ENCODE measurements around the gene AKAP8.
"Not testable (repeated sequence)": the region's sequence is repeated elsewhere in the genome, so short reads cannot be mapped to it uniquely, and the experiment has no call there.

Gene AKAP8

DNA sequence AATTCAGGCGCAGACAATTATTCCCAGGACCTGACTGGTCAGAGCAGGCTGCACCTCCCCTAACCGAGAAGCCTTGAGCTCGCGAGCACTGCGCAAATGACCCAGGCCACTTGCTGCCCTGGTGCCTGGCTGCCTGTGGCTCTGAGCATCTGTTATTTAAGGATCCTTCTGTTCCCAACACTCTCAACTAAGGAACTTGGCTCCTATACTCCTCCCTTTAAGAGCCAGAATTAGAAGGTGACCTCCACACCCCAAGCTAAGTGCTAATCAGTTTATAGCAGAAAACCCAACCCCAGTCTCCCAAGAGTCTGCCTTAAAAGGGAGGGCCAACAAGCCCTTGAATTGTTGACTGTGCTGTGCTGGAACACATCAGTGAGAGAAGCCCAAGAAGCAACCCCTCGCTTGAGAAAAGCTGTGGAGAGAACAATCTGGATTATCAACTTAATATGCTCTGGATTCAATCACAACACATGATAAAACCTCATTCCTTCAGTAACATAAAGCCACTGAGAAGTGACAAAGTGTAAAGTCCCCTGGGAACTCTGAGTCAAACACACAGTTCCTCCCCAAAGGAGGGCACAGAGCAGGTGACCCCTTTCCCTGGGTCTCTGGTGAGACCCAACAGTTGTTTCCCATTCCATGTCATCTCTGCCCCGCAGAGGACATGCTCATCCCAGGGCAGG is 24.7 kb upstream of the AKAP8 start:
- DNase-seq (ENCODE audit: low read depth), result no peak

DNA sequence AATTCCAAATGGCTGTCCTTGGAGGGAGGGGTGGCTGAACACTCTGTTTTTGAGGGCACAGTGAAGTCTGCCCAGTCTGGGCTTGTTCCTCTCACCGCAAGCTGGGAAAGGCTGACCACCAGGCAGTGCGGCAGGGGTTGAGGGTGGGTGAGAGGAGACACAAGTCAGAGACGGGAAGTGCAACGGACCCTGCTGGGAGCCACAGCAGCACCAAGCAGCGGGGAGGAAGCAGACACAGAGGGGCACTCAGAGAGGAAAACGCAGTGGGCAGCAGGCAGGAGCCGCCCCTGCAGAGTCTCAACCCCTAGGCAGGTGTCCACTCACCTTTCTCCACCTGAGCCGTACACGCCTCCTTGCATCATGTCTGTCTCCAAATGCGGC is 23.6 kb upstream of the AKAP8 start:
- DNase-seq (ENCODE audit: low read depth), result no peak

DNA sequence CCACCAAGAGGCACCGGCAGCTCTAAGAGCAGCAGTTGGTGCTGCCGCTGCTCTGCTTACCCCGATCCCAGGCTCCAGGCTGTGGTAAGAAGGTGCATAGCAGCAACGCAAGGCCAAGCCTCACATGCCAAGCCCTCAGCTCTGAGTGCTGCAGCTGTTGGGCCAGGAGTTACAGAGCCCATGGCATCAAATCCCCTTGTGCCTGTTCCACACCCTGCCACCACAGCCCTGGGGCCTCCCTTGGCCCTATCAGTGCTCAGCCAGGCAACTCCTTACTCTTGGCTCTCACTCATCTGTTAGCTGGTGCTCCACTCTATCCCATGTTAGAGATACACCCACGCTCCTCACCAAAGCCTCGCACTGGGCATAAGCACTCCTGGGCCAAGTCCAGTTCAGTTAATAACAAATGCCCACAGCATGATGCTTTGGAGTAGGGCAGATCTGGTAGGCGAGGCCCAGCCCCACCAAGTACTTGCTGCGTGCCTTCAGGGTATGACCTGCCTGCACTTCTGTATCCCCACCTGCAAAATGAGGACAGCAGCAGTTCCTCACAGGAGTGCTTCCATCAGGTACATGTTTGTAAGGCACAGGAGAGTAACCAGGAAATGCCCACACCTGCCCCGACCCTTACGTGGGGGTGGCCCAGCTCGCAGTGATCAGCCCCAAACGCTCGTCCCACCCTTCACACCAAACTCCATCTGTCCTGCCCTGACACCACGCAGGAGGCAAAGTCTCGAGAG is 23.0 kb upstream of the AKAP8 start:
- DNase-seq (ENCODE audit: low read depth), result no peak

DNA sequence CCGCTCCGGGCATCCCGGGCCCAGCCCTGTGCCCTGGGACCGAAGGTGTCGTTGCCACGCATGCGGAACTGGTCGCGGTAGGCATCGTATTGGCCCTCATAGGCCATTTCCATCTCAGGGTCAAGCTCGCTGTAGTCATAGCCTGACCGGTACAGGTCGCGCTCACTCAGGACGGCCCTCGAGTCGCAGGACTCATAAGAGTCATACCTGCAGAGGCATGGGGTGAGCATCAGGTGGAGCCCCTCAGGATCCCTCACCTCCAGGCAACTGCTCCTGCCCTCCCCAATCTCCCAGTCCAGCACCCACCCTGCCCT is 21.8 kb upstream of the AKAP8 start:
- no peak for DNase-seq (ENCODE audit: low read depth)

DNA sequence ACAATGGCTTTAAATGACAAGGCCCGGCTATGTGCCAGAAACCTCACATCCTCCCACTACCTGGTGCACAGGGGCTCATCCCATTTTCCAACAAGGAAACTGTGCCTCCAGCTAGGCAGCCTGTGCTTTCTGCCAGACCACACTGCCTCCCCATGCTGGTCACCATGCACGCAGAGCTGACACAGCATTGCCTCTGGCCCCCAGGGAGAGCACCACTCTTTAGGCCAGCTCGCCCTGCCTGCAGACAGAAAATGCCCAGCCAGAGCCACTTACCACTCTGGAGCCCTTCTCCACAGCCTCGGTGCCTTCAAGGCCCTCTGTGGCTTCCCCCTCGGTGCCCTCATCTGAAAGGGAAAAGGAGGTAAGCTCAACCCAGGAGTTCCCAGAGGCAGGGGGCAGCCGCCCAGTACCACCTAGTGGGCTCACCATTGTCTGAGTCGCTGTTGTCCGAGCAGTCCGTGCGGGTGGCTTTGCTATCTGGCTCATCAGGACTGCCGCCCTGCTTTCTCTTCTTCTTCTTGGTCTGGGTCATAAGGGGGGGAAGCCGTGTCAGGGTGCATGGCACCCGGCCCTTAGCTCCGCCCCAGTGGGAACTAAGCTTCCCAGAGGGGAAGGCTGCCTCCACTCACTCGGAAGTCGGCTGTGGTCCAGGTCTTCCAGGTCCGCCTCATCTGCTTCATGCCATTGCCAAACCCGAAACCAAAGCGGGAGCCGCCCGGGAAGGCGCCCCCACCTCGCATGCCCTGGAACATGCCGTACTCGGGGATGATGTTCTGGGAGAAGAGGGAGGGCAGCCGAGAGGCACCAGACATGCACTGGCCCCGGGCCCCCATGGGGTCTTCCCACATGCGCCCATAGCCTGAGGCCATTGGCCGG is 21.2 kb upstream of the AKAP8 start:
- no peak for DNase-seq (ENCODE audit: low read depth)

DNA sequence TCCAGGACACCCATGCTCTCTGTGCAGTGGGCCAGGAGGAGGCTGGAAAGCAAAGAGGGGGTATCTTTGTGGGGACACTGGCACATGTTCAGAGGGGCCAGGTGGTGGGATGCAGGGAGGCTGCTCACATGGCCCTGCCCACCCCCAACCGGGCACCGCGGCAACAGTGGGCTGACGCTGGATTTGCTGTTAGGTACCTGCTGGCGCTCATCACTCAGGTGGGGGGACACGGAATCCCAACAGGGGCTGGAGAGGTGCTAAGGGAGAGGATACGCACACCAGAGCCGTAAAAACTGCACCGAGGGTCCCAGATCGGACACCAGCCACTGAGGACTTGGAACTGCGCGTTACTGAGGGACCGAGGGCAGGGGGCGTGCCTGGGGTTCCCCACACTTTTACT is 20.0 kb upstream of the AKAP8 start:
- no peak for DNase-seq (ENCODE audit: low read depth)

DNA sequence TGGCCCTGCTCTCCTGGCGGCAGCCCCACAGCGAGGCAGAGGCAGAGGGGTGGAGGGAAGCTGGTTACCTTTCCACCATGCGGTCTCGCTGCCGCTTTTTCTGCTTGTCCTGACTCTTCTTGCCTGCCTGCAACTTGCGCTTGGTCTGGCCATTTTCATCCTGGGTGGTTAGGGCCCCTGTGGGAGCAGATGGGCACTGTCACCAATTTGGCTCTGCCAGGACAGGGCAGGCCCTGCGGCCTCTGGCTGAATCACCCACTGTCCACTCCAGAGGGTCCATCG is 19.6 kb upstream of the AKAP8 start:
- DNase-seq (ENCODE audit: low read depth), result no peak

DNA sequence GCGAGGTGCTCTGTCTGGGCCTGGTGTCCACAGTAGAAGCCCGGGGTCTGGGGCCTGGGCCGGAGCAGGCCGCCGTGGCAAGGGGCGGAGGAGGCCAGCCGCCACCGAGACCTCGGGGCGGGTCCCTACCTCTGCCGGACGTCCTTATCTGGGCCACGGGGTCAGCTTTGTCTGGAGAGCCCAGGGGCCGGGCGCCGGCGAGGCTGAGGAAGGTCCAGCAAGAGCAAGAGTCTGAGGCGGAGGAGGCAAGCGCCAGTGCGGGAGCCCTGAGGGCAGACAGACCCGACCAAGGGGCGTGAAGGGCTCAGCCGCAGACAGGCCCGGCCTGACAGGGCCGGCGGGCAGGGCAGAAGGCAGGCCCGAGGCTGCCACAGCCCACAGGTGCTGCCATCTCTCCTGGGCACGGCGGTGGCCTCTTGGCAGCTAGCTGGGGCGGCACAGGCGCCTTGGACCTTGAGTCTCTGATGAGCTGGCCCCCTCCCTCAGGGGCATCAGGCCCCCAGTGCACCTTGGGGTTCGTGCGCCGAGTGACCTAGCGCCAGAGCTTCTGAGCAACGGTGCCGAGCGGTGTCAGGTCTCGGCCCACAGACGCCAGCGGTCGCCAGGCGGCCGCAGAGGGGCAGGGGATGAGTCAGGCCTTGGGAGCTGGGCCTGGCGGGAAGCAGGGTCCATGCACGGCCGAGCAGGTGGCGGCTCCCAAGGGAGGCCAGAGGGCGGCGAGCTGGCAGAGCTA is 19.1 kb upstream of the AKAP8 start:
- no peak for DNase-seq (ENCODE audit: low read depth)

DNA sequence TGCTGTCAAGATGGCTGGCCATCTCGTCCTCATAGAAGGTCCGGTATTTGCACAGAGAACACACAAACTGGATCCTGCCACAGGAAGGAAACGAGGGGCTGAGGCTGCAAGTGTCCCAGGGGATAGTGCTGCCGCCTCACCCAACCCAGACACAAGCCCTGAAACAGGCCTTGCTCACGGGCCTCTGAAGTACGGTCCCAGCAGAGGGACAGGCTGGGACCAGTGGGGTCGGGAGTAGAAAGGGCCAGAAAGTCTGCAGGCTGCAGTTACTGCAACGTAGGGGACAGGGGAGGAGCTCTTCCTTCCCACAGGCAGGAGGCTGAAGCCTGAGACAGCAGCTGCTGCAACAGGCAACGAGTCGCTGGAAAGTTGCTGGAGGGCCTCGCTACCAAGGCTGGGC is 18.2 kb upstream of the AKAP8 start:
- DNase-seq (ENCODE audit: low read depth), result no peak

DNA sequence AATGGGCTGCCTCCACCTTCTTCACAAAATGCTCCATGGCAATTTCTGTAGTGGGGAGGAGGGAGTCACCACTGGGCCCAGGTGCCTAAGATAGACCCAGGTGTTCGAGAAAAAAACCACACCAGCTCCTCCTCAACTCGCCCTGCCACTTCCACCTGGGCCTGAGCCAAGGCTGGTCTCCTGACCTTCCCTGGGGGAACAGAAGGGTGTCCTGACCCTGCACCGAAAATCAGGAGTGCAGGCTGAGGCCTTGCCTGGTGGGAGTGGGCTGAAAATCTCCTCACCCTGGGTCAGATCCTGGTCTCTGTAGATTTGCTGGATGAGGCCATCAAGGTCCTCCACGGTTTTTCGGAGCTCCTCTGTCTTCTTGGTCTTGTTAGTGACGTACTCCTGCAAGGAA is 17.6 kb upstream of the AKAP8 start:
- DNase-seq (ENCODE audit: low read depth), result no peak

DNA sequence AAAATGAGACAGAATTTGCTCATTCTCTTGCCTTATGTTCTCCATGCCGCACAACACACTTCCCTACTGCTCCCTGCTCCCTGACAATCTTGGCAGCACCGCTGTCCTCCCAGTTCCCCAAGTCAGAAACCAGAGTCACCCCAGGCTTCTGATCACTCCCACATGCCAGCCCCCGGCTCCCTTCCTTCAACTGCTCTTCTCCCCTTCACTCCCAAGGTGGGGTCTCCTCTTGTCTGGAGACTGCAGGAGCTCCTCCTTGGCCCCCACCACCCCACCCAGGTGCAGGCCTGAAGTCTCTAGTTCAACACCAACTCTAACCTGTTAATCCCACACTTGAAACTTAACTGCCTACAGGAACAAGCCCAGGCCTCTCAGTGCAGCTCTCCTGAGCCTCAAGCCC is 16.8 kb upstream of the AKAP8 start:
- DNase-seq (ENCODE audit: low read depth), result no peak

DNA sequence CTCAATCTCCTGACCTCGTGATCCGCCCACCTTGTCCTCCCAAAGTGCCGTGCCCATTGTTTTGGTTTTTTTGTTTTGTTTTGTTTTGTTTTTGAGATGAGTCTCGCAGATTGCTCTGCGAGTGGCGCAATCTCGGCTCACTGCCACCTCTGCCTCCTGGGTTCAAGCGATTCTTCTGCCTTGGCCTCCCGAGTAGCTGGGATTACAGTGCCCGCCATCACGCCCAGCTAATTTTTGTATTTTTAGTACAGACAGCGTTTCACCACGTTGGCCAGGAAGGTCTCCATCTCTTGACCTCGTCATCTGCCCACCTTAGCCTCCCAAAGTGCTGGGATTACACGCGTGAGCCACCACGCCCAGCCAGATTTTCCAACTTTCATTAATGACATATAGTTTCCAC is 15.7 kb upstream of the AKAP8 start:
- not testable (repeated sequence) for DNase-seq (ENCODE audit: low read depth)

DNA sequence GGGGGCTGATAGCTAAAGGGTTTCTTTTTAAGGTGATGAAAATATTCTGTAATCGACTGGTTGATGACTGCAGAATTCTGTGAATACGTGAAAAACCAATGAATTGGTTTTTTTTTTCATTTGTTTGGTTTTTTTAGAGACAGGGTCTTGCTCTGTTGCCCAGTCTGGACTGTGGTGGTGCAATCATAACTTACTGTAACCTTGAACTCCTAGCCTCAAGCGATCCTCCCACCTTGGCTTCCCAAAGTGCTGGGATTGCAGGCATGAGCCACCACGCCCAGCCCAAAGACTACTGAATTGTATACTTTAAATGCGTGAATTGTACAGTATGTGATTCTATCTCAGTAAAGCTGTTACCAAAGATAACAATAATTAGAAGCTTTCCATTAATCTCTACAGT is 14.8 kb upstream of the AKAP8 start:
- DNase-seq (ENCODE audit: low read depth), result no peak

DNA sequence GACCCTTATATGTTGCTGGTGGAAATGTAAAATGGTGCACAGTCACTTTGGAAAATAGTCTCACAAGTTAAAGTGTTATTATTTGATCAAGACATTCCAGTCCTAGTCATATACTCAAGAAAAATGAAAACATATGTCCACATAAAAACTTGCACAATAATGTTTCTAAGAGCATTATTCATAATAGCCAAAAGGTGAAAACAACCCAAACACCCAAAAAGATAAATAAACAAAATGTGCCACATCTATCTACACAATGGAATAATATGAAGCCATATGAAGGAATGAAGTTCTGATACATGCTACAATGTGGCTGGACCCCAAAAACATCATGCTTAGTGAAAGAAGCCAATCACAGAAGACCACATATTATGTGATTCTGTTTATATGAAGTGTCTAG is 14.4 kb upstream of the AKAP8 start:
- DNase-seq (ENCODE audit: low read depth), result no peak

DNA sequence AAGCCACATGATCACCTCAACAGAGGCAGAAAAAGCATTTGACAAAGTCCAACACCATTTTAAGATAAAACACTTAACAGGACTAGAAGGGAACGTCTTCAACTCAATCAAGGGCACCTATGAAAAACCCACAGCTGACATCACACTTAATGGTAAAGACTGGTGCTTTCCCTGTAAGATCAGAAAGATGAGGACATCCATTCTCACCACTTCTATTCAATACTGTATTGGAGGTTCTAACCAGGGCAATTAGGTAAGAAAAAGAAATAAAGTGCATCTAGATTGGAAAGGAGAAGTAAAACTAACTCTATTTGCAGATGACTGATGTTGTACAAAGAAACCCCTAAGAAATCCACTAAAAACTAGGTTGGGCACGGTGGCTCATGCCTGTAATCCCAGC is 11.2 kb upstream of the AKAP8 start:
- no peak for DNase-seq (ENCODE audit: low read depth)

DNA sequence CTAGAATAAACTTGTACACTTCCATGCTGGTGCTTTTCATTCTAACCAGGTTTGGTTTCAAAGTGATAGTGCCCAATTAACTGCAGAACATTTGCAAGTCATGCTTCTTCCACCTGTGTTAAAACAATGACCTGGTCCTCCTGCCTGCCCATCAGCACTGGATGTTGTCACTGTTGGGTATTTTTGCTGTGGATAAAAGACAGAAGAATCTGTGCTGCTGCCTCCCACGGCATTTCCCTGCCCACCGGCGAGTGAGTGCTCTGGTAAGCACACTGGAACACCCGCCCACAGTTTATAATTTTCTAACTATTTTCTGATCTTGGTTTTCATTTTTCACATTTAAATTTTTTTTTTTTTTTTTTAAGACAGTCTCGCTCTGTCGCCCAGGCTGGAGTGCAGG is 2.3 kb upstream of the AKAP8 start:
- no peak for DNase-seq (ENCODE audit: low read depth)

DNA sequence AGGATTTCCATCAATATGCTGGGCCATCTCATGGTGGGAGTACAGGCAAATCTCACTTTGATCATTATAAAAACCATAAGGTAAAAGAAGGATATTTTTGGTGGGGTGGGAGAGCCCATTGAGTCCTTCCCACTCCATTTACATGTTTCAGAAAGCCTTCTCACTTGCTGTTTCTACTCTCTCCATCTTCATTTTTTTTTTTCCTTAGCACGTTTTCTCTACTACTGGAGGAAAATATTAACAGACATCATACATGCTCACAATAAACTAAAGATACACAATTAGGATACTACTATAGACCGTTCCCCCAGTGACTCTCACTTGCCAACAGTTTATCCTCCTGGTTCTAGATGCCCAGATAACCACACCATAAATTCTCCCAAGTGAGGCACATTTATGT is 1.8 kb upstream of the AKAP8 start:
- DNase-seq (ENCODE audit: low read depth), result no peak

DNA sequence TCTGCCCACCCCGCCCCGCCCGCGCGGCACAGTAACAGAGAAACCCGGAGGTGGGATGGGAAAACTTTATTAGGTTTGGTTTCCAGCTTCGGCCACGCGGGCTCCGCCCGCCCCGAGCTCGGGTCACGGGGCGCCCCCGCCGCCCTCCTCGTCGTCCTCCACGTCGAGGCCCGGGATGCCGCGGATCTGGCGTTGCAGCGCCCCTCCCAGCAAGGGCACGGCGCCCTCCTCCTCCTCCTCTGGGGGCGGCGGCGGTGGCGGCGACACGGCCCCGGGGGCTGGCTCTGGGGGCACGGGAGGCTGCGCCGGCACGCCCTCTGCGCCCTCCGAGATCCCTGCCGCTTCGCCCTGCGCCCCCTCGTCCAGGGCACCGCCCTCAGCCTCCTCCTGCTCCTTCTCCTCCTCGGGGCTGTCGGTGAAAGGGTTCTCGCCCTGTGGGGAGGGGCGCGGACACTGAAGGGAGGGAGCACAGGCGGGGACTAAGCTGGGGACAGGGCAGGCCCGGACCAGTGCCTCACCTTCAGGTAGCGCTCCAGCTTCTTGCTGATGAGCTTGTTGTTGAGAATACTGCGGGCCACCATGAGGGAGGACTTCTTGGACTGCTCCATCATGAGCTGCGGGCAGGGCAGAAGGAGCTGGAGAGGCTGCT is 536 bp upstream of the AKAP8 start:
- no peak for DNase-seq (ENCODE audit: low read depth)

DNA sequence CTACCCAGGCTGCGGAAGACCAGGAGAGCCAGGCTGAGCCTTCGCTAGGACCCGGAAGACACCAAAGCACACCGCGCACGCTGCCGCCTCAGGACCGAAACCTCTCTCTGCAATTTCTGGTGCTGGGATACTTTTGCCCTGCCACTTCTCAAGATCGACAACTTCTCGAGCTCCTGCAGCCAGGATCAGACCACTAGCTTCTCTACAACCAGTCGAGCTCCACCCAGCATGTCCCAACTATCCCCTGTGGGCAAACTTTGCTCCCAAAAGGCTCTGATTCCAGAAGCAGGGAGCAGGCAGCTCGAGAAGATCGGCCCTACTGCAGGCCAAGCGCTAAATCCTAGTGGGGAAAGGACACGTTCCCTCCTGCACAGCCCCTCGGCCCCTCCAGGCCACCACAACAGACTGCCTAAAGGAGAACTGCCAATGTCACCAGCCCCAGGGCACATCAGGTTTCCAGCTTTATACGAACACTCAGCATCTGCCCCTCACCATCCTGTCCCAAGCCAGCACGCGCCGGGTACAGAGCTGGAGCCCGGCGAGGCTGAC is 979 bp downstream of the AKAP8 start:
- peak; percentile 18 for DNase-seq (ENCODE audit: low read depth)

DNA sequence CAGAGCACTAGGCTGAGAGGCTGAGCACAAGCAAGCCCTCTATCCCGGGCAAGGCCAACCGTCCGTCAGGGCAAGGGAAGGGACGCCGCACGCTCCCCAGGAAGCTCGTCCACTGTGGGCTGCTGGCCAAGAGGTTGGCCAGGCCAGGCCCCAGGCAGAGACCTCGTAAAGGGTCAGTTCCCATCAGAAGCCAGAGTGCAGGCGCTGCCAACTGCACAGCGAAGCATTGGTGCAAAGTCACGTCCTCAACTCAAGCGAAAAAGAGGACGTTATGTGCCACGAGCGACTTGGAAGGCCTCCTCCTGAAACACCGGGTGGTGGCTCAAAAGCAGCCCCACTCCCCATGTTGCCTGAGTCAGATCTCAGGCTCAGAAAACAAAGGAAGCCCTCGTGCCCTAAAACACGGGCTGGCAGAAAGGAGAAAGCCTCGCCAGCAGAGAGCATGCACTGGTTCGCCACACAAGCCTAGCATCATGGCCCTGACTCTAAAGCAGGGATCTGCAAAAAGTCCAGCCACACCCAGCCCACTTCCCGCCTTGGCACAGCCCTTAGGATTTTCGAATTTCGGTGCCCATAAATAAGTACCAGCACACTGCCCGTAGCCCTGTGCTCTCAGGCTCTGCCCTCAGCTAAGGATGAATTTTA is 4.7 kb downstream of the AKAP8 start:
- no peak for DNase-seq (ENCODE audit: low read depth)

DNA sequence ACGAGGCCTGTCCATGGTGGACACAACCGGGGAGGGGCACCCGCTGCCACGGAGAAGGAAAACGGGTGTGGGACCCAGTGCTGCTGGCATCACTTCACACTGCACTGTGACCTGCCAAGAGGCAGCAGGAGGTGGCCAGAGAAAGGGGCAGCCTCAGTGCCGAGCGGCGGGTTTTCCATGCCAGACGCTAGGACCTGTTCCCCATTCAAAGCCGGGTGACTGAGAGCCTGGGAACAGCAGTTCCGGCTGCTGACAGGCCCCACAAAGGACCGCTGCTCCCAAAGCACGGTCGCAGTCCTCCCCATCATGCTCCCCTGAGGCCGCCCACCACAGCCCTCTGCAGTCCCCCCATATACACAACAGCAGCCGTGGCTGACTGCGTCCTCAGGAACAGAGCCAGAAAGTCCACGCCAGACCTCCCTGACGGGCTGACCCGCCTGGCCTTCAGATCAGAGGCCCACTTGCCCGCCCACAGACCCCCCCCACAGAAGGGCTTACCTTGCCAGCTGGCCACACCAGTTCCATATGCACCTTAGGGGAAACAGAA is 5.4 kb downstream of the AKAP8 start:
- no peak for DNase-seq (ENCODE audit: low read depth)

Measured in stimulated activated CD8-positive, alpha-beta memory T cell treated with anti-CD3 and anti-CD28 coated beads, Interleukin-15, amount 100 ng/mL, for 24 hours (primary cell).